ENCODE measurements around the gene NPAS3. TPM values are rescaled to one million over a fixed set of nuclear protein-coding genes. Genes with fewer than 3 reads are reported as not detected.

NPAS3 gene
- total RNA-seq, 4 donors from 2014 or later, result 4.0 to 12.2 (median 5.6) TPM

GRCh38 chr14:33254342-33254741 lies 315.7 kb downstream of the NPAS3 start:
- Histone ChIP-seq H3K4me3 (replicated peaks in 1 of 3) (no peak overlapping the region), H3K9me3 (no peaks in the 10 kb centered on the region), H3K27ac (no peak overlapping the region), H3K36me3 (no peaks in the 10 kb centered on the region), H3K4me1 (no peaks in the 10 kb centered on the region), H3K27me3 (no peaks in the 10 kb centered on the region)
- no peak for DNase-seq
- TF ChIP-seq CTCF (IDR thresholded peaks at IDR 0.05), result no peak
- TF ChIP-seq POLR2A (IDR thresholded peaks at IDR 0.05), result no peak
- WGBS, 2 donors, result 73 to 81% methylated on average over 3 of the region's 3 CpGs
- intact Hi-C loops (cut with DNase I), result no loop called here

GRCh38 chr14:33254861-33255395 lies 316.2 kb downstream of the NPAS3 start:
- Histone ChIP-seq H3K27ac (no peak overlapping the region), H3K9me3 (no peaks in the 10 kb centered on the region), H3K27me3 (no peaks in the 10 kb centered on the region), H3K36me3 (no peaks in the 10 kb centered on the region), H3K4me1 (no peaks in the 10 kb centered on the region), H3K4me3 (replicated peaks in 1 of 3) (no peak overlapping the region)
- 58 to 66% methylated on average over 1 of the region's 1 CpG for WGBS, 2 donors
- TF ChIP-seq CTCF (IDR thresholded peaks at IDR 0.05) (no peak), POLR2A (IDR thresholded peaks at IDR 0.05) (no peak)
- intact Hi-C loops (cut with DNase I), result no loop called here
- no peak for DNase-seq

GRCh38 chr14:33257796-33258195 lies 319.1 kb downstream of the NPAS3 start:
- DNase-seq, result no peak
- Histone ChIP-seq H3K27ac (no peak overlapping the region), H3K9me3 (no peaks in the 10 kb centered on the region), H3K4me1 (no peaks in the 10 kb centered on the region), H3K27me3 (no peaks in the 10 kb centered on the region), H3K4me3 (replicated peaks in 1 of 3) (no peak overlapping the region), H3K36me3 (no peaks in the 10 kb centered on the region)
- intact Hi-C loops (cut with DNase I), result no loop called here
- TF ChIP-seq CTCF (IDR thresholded peaks at IDR 0.05), result no peak
- TF ChIP-seq POLR2A (IDR thresholded peaks at IDR 0.05), result no peak
- WGBS, 2 donors, result 58 to 76% methylated on average over 2 of the region's 2 CpGs

GRCh38 chr14:33259764-33260163 lies 321.1 kb downstream of the NPAS3 start:
- no peaks in the 10 kb centered on the region for H3K4me1 ChIP-seq
- H3K9me3 ChIP-seq, result no peaks in the 10 kb centered on the region
- no peaks in the 10 kb centered on the region for H3K36me3 ChIP-seq
- TF ChIP-seq CTCF (IDR thresholded peaks at IDR 0.05) (no peak), POLR2A (IDR thresholded peaks at IDR 0.05) (no peak)
- H3K27ac ChIP-seq, result no peak overlapping the region
- intact Hi-C loops (cut with DNase I), result no loop called here
- no peaks in the 10 kb centered on the region for H3K27me3 ChIP-seq
- WGBS, 2 donors, result 88 to 91% methylated on average over 6 of the region's 6 CpGs
- DNase-seq, result no peak
- no peak overlapping the region for H3K4me3 ChIP-seq (replicated peaks in 1 of 3)

- Histone ChIP-seq H3K4me1 (no peaks in the 10 kb centered on the region), H3K9me3 (no peaks in the 10 kb centered on the region), H3K27ac (no peak overlapping the region), H3K36me3 (no peaks in the 10 kb centered on the region), H3K27me3 (no peaks in the 10 kb centered on the region), H3K4me3 (replicated peaks in 1 of 3) (no peak overlapping the region)
- intact Hi-C loops (cut with DNase I), result no loop called here
- WGBS, 2 donors, result 94 to 98% methylated on average over 2 of the region's 2 CpGs
- no peak for DNase-seq
- TF ChIP-seq POLR2A (IDR thresholded peaks at IDR 0.05) (no peak), CTCF (IDR thresholded peaks at IDR 0.05) (no peak)
Measured at GRCh38 chr14:33271216-33271615, 332.5 kb downstream of the NPAS3 start.
